ENCODE measurements around the gene SERPINA1. TPM values are rescaled to one million over a fixed set of nuclear protein-coding genes. Genes with fewer than 3 reads are reported as not detected.

Gene SERPINA1
- total RNA-seq = 1.3 and 3.1 TPM in 2 replicates

GRCh38 chr14:94388384-94389103 lies at the start of gene SERPINA1:
Gene SERPINA1, minus strand, starts transcription at chr14:94388602. Its CDS starts 5,365 bp downstream, at chr14:94383237.

GRCh38 chr14:94366146-94366915 lies 22.1 kb downstream of the SERPINA1 start, which contains the start of gene SERPINA2:
Gene SERPINA2, minus strand, starts transcription at chr14:94366698.

Other genes starting within 250 kb of the SERPINA1 start
- gene PPP4R4, start 214.3 kb downstream of the SERPINA1 start, total RNA-seq = 6.3 and 8.9 TPM in 2 replicates
- not detected in 2 replicates for gene SERPINA10, start 95.3 kb downstream of the SERPINA1 start, total RNA-seq
- gene SERPINA6, start 65.3 kb downstream of the SERPINA1 start, total RNA-seq = not detected in 2 replicates
- gene SERPINA2, start 21.9 kb downstream of the SERPINA1 start, total RNA-seq = not detected in 2 replicates
- not detected in 2 replicates for gene SERPINA11, start 64.2 kb upstream of the SERPINA1 start, total RNA-seq
- not detected in 2 replicates for gene SERPINA9, start 87.6 kb upstream of the SERPINA1 start, total RNA-seq
- gene SERPINA12, start 120.9 kb upstream of the SERPINA1 start, total RNA-seq = not detected in 2 replicates
- gene SERPINA4, start 172.8 kb upstream of the SERPINA1 start, total RNA-seq = not detected in 2 replicates
- gene SERPINA5, start 192.8 kb upstream of the SERPINA1 start, total RNA-seq = not detected in 2 replicates
- gene SERPINA3, start 223.8 kb upstream of the SERPINA1 start, total RNA-seq = 1.5 and 3.5 TPM in 2 replicates

Data from airway epithelial cell (primary cell).